NCI-H187 treated with DMSO at 0.1 percent for 48 hours (cell line): Measurements from ENCODE around the gene CLK2.

Experiments
- DNase-seq: peaks from one replicate; lab custom pipeline; 2025; lab: John Stamatoyannopoulos, UW

The CLK2 gene

DNA sequence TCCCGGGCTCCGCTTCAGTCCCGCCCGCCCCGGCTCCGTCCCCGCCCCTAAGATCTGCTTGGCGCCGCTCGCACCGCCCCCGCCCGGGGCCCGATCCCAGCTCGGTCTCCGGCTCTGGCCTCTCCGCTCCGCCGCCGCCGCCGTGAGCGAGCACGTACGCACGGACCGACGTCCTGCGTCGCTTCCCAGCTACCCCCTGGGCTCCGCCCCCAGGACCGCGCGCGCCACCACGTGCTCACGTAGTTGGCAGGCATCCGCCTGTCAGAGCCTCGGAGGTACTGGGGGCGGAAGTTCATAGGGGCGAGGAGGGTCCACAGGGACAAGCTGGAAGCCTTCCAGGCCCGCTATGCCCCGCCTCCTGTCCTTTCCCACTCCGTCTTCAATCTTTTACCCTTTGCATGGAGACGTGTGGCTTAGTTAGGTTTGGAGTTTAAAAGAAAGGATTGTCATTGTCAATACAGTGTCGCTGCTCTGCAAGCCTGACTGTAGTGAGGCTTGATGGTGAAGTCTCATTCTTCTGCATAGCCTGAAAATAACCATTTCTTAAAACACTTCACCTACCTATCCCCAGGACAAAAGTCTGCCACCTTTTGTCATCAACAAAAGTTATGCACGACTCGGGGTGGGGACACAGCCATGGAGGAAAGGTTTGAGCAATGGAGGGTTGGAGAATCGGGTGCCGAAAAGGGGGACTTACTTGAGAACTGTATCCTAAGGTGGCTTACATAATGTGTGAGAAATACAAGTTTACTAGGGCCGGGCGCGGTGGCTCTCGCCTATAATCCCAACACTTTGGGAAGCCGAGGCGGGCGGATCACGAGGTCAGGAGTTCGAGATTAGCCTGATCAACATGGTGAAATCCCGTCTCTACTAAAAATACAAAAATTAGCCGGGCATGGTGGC, at the start of gene CLK2:
TSS of gene CLK2 (minus strand) at position 162 of the 903 bp plus-strand sequence. CDS start 2,527 bp downstream, outside the sequence.
- DNase-seq: peak; percentile 92

DNA sequence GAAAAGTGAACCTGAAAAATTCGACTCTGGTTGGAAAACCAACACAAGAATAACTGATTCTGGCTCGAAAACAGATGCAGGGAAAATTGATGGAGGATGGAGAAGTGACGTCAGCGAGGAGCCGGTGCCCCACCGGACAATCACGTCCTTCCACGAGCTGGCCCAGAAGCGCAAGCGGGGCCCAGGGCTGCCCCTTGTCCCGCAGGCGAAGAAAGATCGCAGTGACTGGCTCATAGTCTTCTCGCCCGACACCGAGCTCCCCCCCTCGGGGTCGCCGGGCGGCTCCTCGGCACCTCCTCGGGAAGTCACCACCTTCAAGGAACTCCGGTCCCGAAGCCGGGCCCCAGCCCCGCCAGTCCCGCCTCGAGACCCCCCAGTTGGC, 49.3 kb upstream of the CLK2 start:
- no peak for DNase-seq

DNA sequence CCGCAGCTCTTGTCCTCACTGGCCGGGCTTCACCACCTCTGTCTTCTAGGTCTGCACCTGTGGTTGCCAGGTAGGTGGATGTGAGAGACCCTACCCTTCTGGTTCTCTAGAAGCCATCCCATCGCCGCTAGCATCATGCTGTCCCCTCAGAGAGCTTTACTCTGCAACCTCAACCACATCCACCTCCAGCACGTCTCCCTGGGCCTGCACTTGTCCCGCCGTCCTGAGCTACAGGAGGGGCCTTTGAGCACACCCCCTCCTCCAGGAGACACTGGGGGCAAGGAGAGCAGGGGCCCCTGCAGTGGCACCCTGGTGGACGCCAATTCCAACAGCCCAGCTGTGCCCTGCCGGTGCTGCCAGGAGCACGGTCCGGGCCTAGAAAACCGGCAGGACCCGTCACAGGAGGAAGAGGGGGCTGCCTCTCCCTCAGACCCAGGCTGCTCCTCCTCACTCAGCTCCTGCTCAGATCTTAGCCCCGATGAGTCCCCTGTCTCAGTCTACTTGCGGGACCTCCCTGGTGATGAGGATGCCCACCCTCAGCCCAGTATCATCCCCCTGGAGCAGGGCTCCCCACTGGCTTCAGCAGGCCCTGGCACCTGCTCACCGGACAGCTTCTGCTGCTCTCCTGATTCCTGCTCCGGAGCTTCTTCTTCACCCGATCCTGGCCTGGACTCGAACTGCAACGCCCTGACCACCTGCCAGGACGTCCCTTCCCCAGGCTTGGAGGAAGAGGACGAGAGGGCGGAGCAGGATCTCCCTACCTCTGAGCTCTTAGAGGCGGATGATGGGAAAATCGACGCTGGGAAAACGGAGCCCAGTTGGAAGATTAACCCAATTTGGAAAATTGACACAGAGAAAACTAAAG, 48.6 kb upstream of the CLK2 start:
- no peak for DNase-seq

DNA sequence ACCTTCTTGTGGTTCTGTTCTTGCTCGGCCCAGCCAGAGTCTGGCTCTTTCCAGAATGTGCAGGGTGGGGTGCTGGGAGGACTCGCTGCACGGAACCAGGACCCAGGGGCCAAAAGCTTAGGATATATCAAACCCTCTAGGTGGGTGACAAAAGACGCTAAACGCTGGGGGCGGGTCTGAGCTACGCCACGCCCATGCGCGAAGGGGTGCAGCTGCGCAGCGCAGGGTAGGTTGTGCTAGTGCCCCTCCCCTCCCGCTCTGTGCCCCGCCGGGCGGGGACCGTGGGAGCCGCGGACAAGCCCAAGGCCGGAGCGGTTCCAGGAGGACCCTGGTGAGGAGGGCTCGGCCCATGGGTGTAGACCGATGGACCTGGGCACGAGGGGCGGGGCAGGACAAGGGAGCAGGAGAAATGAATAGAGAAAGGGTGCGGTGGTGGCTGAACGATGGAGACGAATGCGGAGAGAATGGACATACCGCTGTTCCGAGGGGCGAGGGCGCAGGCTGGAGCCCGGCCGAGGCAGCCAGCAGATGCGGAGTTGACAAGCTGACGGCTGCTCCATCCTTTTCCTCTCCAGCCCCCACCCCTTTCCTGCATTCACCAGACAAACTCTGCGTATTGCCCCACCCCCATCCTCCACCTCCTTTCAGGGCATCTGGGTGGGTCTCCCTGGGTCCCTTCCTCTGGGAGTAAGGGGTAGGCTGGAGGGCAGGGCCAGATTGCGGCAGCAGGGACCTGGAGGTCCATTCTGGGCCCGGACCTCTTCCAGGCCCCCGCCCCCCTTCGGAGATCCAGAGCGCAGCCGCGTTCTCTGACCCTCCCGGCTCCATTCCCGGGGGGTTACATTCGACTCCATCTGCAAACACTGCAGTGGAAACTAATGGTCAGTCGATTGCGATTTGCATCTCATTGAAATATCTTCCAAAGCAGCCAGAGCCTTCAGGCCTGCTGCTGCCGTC, 47.6 kb upstream of the CLK2 start, which contains the start of gene RUSC1:
TSS of gene RUSC1 (plus strand) at position 234 of the 957 bp plus-strand sequence. CDS start 880 bp downstream, outside the sequence.
- peak; percentile 74 for DNase-seq

DNA sequence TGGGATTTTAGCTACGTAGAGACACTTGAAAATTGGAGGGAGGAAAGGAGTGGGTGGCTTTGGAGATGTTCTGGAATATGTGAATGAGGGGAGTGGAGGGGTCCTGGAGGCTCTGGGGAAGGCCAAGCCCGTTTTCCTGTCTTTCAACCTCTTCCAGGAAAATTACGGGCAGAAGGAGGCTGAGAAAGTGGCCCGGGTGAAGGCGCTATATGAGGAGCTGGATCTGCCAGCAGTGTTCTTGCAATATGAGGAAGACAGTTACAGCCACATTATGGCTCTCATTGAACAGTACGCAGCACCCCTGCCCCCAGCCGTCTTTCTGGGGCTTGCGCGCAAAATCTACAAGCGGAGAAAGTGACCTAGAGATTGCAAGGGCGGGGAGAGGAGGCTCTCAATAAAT, 46.9 kb upstream of the CLK2 start:
- no peak for DNase-seq

DNA sequence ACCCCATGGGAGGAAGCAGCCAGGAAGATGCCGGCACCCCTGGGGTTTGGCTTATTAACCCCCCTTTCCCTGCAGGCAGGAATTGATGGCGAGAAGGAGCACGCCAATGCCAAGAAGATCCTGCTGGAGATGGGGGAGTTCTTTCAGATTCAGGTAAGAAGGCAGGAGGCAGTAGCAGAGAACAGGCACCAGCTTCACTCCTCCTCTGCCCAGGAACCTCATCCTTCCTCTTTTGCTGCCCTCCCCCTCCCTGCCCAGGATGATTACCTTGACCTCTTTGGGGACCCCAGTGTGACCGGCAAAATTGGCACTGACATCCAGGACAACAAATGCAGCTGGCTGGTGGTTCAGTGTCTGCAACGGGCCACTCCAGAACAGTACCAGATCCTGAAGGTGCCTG, 46.2 kb upstream of the CLK2 start:
- no peak for DNase-seq

DNA sequence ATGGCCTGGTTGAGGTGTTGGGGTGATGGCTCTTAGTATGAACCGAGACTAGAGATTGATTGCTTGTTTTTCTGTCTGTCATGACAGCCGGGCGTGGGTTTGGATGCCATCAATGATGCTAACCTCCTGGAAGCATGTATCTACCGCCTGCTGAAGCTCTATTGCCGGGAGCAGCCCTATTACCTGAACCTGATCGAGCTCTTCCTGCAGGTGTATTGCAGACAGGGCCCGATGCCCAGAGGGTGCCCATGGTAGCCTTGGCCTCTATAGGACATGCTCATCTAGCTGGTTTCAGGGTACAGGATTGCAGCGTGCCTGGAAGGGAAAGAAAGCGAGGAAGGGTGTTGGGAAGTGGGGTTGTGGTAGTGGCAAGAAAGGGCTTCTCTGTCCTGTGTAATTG, 44.8 kb upstream of the CLK2 start:
- DNase-seq: no peak

DNA sequence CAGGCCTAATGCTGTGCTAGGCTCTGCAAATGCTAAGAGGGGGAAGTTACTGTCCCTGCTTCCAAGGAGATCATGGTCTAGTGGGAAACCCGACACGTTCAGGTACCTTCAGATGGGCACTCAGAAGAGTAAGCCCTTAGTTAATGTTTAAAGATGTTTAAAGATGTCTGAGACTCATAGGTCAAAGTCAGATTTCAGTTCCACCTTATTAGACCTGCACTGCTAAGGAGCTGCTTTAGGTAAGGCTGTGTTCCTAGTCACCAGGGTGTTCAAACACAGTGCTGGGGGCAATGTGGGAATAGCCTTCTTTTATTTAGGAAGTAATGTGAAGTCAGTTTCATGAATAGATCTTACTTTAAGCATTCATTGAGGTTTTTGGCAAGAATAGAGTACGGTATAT, 43.6 kb upstream of the CLK2 start:
- DNase-seq: no peak

DNA sequence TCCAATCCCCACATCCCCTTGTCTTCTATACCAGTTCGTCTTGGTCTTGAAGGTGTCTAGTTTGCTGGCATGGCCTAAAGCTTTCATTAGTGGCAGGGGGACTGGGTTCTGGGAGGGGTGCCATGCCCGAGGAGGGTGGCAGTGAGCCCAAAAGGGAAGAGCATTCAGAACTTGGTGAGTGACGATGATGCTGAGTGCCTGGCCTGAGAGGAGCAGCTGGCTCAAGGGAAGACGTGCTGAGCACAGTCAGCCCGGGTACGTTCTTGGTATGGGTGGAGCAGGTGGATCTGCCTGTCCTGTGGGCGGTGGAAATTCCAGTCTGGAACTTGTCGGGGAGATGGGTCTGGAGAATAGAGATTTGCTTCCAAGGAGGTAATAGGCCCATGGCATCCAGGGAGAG, 40.0 kb upstream of the CLK2 start:
- no peak for DNase-seq

DNA sequence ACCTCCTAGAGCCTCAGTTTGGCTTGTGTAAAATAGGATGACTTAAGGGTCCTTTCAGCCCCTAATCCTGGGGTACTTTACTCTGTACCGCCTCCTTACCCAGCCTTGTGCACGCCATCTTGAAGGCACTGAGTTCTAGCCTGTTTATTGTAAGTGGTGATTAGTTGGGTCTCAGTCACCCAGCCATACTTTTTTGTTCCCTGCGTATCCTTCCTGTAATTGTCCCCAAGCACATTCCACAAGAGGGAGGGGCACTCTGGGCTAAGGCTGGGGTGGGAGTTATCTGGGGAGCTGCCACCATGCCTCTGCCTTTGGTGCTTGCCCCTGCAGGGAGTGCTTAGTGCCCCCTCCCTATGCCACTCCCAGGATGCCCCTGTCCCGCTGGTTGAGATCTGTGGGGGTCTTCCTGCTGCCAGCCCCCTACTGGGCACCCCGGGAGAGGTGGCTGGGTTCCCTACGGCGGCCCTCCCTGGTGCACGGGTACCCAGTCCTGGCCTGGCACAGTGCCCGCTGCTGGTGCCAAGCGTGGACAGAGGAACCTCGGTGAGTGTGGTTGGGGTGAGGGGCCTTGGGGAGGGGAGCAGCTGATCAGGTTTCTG, 36.2 kb upstream of the CLK2 start:
- DNase-seq: no peak

DNA sequence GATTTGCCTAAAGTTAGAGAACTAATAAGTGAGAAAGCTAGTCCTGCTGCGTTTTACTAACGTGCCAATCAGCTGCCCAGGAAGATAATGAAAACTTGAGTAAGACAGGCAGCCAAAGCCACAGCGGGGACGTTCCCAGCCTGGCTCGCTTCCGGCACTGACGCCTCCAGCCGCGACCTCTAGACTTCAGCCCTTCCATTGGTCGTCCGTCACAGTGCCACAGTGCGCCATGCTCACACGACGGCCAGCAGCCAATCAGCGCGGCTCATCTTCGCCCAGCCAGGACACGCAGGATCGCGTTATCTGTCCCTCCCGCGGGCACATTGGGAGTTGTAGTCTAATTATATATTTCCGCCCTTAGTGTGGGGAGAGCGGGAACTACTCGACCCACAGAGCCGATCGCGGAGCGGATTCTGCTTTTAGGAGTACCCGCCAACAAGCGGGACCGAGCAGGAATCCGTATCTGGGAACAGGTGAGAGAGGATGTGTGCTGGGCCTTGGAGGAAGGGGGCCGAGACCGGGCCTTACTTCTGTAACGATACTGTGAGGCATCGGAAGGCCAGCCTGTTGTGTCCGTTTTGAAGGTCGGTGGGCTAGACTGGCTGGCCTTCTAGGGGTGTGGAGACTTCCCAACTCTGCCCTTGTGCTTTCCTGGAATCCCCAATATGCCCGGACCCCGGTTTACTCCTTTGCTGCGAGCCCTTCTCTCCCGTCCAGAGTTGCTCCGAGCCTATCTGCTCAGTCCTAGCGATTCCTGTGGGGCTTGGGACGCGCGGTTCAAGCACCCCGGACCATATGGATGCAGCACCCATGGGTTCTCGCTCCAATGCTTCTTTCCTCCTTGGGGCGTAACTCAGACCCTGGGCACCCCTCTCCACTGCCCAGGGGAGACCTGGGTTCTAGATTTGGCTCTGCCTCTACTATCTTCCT, 35.5 kb upstream of the CLK2 start, which contains the start of gene FDPS:
TSS of gene FDPS (plus strand) at position 374 of the 930 bp plus-strand sequence. CDS start 924 bp downstream, outside the sequence.
- DNase-seq: peak; percentile 99

DNA sequence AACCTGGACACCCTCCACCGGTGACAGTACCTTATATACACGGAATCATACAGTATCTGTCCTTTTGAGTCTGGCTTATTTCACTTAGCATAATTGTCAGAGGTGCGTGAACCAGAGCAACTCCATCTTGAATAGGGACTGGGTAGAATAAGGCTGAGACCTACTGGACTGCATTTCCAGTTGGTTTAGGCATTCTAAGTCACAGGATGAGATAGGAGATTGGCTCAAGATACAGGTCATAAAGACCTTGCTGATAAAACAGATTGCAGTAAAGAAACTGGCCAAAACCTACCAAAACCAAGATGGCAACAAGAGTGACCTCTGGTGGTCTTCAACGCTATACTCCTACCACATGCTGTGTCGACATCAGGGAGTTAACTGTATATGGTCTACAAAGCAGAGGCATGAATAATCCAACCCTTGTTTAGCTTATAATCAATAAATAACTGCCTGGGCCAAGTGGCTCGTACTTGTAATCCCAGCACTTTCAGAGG, 34.0 kb upstream of the CLK2 start:
- no peak for DNase-seq

DNA sequence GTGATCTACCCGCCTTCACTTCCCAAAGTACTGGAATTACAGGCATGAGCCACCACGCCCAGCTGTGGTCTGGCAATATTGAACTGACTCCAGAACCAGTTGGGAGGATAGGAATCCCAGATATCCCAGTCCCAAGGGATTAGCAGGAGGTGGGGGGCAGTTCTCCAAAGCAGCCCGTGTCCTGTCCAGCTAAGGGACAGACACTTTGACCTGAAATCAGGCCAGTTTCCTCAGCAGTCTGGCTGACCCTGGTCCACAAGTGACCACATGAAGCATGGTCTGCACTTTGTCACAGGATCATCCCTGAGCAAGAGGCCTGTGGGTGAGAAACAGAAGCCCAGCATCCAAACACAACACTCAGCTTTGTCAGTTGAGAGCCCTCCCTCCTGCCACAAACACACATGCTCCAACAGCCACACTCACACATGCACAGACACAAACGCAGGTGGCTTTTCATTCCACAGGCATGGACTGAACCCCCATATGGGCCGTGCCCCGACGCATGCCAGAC, 32.6 kb upstream of the CLK2 start:
- DNase-seq: no peak

DNA sequence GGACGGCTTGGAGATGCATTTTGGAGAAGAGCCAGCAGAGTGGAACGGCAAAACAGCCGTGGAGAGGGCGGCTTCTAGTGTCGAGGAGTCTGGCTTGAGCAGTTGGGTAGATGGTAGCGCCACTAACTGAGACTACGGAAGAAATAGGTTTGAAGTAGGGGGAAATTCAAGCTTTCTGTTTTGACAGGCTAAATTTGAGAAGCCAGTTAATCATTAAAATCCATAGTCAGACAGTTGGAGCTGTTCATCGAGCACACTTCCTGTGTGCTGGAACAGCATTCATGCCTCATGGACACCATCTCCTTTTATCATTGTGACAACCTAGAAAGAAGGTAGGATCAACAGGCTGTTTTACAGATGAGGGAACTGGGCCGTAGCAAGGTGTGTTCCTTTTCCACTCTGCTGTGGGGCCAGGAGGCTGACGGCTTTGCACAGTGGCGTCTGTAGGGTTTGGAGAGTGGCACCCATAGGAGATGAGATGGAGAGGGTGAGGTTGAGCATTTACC, 31.3 kb upstream of the CLK2 start:
- DNase-seq: no peak

DNA sequence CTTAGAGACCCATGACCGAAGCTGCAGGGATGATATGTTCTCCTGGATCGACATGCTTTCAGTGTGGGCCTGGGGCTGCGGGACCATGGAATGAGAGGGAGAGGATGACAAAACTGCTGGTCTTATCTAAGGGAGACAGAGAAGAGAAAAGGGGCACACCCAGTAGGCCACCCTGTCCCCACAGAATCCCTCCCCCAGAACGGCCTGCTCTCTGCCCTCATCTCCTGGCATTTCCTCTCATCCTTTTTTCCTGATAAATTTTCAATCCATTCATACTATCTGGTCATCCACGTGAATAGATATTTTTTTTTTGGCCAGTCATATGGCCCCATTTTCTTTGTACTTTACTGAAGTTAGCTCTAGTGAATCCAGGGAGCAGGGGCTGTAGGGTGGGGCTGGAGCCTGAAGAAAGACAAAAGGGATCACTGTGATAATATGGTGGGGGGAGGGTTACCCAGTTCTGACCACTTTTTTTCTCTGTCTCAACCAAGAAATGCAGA, 28.1 kb upstream of the CLK2 start, which contains the start of gene PKLR:
TSS of gene PKLR (minus strand) at position 97 of the 500 bp plus-strand sequence. CDS start at position 54, 43 bp downstream.
- DNase-seq: no peak

DNA sequence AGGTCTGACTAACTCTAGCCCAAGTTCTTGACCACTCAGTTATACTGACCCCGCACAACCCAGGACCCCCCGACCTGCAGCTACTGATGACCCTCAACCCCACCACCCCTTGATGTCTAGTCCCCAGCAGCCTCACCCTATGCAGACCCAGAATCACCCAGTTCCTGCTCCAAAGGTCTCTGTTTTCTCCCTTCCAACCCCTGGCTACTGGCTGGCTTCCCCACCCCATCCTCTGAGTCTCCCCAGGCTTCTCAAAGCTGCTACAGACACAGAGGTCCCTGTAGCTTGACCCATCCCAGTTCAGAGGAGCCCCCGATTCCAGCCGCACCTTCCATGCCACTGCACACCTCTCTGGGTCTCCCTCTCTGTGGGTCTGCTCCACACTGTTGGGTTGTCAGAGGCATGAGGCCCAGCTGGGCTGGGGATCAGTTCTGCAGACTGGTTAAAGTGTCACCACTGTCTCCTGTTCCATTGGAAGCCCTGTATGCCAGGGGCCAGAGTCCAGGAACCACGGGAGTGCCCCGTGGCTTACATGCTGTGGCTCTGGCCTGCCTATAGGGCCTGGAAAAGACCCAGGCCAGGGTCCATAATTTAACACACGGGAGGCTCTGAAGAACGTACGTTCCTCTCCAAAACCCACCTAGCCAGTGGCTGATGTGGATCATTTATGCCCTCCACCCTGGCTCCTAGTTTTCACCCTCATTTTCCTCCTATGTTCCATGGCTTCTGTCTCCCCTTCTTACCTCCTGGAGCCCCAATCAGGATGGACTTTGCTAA, 27.4 kb upstream of the CLK2 start:
- DNase-seq: no peak

DNA sequence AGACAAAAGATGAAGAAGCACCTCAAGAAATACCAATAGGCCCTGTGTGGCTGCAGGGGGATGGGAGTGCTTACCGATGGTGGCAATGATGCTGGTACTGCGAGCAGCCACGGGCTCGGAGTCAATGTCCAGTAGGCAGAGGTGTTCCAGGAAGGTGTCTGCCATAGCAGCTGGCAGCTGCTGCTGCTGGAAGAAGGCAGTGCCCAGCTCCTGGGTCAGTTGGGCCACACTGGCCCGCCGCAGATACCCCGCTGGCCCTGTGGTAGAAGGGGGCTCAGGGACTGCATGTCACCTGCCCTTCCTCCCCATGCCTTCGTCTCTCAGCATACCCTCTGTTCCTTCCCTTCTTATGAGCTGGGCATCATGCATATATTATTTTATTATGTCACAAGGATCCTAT, 26.7 kb upstream of the CLK2 start:
- no peak for DNase-seq

DNA sequence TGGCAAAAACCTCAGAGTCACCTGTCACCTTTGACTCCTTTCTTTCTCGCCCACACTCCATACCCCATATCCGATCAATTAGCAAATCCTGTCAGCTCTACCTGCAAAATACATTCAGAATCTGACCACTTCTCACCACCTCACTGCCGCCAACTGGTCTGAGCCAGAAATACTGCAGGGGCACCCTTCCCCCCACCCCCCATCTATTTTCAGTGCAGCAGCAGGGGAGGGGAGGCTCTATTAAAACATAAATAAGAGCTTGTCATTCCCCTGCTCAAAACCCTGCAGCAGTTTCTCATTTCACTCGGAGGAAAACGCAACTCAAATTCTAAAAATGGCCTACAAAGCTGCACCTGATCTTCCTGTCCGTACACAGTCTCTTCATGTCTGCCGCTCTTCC, 24.1 kb upstream of the CLK2 start:
- no peak for DNase-seq
